Measurements from ENCODE around the gene OR2T11. TPM values are rescaled to one million over a fixed set of nuclear protein-coding genes. Genes with fewer than 3 reads are reported as not detected.

Gene OR2T11
- total RNA-seq, 1 donor from 2014 or later, result not detected

DNA sequence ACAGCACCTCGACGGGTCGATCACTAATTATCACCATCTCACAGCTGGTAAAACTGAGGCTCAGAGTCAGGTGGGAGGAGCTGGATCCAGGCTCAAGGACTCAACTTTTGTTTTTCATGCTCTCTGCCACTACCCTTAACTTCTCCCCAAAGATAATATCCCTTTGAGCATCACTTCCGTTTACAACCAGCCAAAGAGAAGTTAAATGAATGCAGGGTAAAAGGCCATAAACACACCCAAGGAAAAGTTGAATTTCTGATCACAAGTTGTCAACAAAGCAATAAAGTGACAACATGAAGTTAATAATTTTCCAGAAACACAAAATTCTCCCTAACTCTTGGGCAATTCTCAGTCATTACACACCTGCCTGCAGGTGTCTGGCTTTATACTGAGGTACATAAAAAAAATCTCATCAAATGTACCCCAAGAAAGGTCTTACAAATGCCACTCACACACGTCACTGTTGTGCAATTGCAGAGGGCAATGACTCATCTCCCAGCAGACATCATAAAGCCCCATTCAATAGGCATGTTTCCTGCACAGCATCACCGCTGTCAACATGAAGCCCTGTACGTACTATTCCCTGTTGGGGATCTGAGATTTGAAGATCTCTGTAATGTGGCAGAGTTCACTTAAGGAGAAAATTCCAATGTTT lies 3.4 kb downstream of the OR2T11 start:
- Histone ChIP-seq H3K79me2 (ENCODE audit: low read depth) (no peaks in the 10 kb centered on the region), H3K9me3 (ENCODE audit: low read depth) (peaks cover 3% of the 10 kb centered on the region), H3K9ac (no peak overlapping the region), H3K27ac (no peak overlapping the region), H3K4me2 (no peak overlapping the region), H2AFZ (replicated peaks) (no peak overlapping the region), H3F3A (ENCODE audit: low read depth) (no peaks in the 10 kb centered on the region), H3K36me3 (no peaks in the 10 kb centered on the region), H3K27me3 (no peaks in the 10 kb centered on the region), H4K20me1 (ENCODE audit: low read depth) (no peaks in the 10 kb centered on the region), H3K4me1 (no peaks in the 10 kb centered on the region), H3K4me3 (no peak overlapping the region)
- Mint-ChIP-seq H3K4me1 (no peaks in the 10 kb centered on the region), H3K9me3 (peaks cover 7% of the 10 kb centered on the region), H3K27me3 (ENCODE audit: insufficient read depth, low read depth) (no peaks in the 10 kb centered on the region), H3K27ac (no peak overlapping the region), H3K36me3 (no peaks in the 10 kb centered on the region), H3K4me3 (no peak overlapping the region)
- DNase-seq (ENCODE audit: low spot score), result no peak
- TF ChIP-seq EZH2phosphoT487 (IDR thresholded peaks at IDR 0.05), result no peak
- TF ChIP-seq, protein P1, sequence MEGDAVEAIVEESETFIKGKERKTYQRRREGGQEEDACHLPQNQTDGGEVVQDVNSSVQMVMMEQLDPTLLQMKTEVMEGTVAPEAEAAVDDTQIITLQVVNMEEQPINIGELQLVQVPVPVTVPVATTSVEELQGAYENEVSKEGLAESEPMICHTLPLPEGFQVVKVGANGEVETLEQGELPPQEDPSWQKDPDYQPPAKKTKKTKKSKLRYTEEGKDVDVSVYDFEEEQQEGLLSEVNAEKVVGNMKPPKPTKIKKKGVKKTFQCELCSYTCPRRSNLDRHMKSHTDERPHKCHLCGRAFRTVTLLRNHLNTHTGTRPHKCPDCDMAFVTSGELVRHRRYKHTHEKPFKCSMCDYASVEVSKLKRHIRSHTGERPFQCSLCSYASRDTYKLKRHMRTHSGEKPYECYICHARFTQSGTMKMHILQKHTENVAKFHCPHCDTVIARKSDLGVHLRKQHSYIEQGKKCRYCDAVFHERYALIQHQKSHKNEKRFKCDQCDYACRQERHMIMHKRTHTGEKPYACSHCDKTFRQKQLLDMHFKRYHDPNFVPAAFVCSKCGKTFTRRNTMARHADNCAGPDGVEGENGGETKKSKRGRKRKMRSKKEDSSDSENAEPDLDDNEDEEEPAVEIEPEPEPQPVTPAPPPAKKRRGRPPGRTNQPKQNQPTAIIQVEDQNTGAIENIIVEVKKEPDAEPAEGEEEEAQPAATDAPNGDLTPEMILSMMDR (IDR thresholded peaks at IDR 0.05), result no peak
- TF ChIP-seq EZH2 (IDR thresholded peaks at IDR 0.05), result no peak

GRCh38 chr1:248630551-248630950 lies 4.3 kb downstream of the OR2T11 start:
- H3K9me3 Mint-ChIP-seq, result peaks cover 7% of the 10 kb centered on the region
- H3K4me1 Mint-ChIP-seq, result no peaks in the 10 kb centered on the region
- H3K27me3 ChIP-seq, result no peaks in the 10 kb centered on the region
- H2AFZ ChIP-seq (replicated peaks), result no peak overlapping the region
- no peak overlapping the region for H3K9ac ChIP-seq
- no peaks in the 10 kb centered on the region for H3K36me3 ChIP-seq
- peaks cover 6% of the 10 kb centered on the region for H3K9me3 ChIP-seq (ENCODE audit: low read depth)
- no peaks in the 10 kb centered on the region for H3F3A ChIP-seq (ENCODE audit: low read depth)
- no peak overlapping the region for H3K27ac Mint-ChIP-seq
- no peaks in the 10 kb centered on the region for H3K27me3 Mint-ChIP-seq (ENCODE audit: insufficient read depth, low read depth)
- H3K79me2 ChIP-seq (ENCODE audit: low read depth), result no peaks in the 10 kb centered on the region
- H3K36me3 Mint-ChIP-seq, result no peaks in the 10 kb centered on the region
- no peak for DNase-seq (ENCODE audit: low spot score)
- no peak overlapping the region for H3K27ac ChIP-seq
- no peaks in the 10 kb centered on the region for H4K20me1 ChIP-seq (ENCODE audit: low read depth)
- H3K4me1 ChIP-seq, result no peaks in the 10 kb centered on the region
- H3K4me2 ChIP-seq, result no peak overlapping the region
- H3K4me3 Mint-ChIP-seq, result no peak overlapping the region
- H3K4me3 ChIP-seq, result no peak overlapping the region
- TF ChIP-seq EZH2phosphoT487 (IDR thresholded peaks at IDR 0.05), result no peak
- TF ChIP-seq, protein P1 (IDR thresholded peaks at IDR 0.05), result no peak
- no peak for TF ChIP-seq EZH2 (IDR thresholded peaks at IDR 0.05)

- Mint-ChIP-seq H3K27ac (no peak overlapping the region), H3K27me3 (ENCODE audit: insufficient read depth, low read depth) (no peaks in the 10 kb centered on the region), H3K36me3 (no peaks in the 10 kb centered on the region), H3K4me3 (no peak overlapping the region), H3K4me1 (no peaks in the 10 kb centered on the region), H3K9me3 (peaks cover 7% of the 10 kb centered on the region)
- no peaks in the 10 kb centered on the region for H3K79me2 ChIP-seq (ENCODE audit: low read depth)
- TF ChIP-seq, protein P1 (IDR thresholded peaks at IDR 0.05), result no peak
- TF ChIP-seq EZH2 (IDR thresholded peaks at IDR 0.05), result no peak
- TF ChIP-seq EZH2phosphoT487 (IDR thresholded peaks at IDR 0.05), result no peak
- no peak overlapping the region for H2AFZ ChIP-seq (replicated peaks)
- H3F3A ChIP-seq (ENCODE audit: low read depth), result no peaks in the 10 kb centered on the region
- no peaks in the 10 kb centered on the region for H3K36me3 ChIP-seq
- peaks cover 17% of the 10 kb centered on the region for H3K9me3 ChIP-seq (ENCODE audit: low read depth)
- H3K9ac ChIP-seq, result no peak overlapping the region
- no peak for DNase-seq (ENCODE audit: low spot score)
- H4K20me1 ChIP-seq (ENCODE audit: low read depth), result no peaks in the 10 kb centered on the region
- no peak overlapping the region for H3K4me3 ChIP-seq
- H3K27me3 ChIP-seq, result no peaks in the 10 kb centered on the region
- H3K4me2 ChIP-seq, result no peak overlapping the region
- H3K4me1 ChIP-seq, result no peaks in the 10 kb centered on the region
- no peak overlapping the region for H3K27ac ChIP-seq
Measured at GRCh38 chr1:248627971-248628844, 6.7 kb downstream of the OR2T11 start.

All from neural progenitor cell (in vitro differentiated cells).